Measurements from ENCODE around the gene SLC15A1. TPM values are rescaled to one million over a fixed set of nuclear protein-coding genes. Genes with fewer than 3 reads are reported as not detected.

SLC15A1 gene
- total and polyA plus RNA-seq, 2 experiments from 2014 or later: not detected

- Histone ChIP-seq H3K4me1 (ENCODE audit: low read depth) (no peaks in the 10 kb centered on the region), H3K9me3 (ENCODE audit: low read depth) (no peaks in the 10 kb centered on the region), H3K4me3 (no peak overlapping the region), H3K36me3 (peaks cover 16% of the 10 kb centered on the region), H3K27ac (no peak overlapping the region), H3K27me3 (no peaks in the 10 kb centered on the region)
- DNase-seq (ENCODE audit: low read depth in 1 of 2, low spot score in 1 of 2): no peak
- TF ChIP-seq CTCF (IDR thresholded peaks at IDR 0.05; ENCODE audit: low read depth, low read length): no peak
These were observed 39.8 kb upstream of the SLC15A1 start for GRCh38 chr13:98792321-98792720.

DNA sequence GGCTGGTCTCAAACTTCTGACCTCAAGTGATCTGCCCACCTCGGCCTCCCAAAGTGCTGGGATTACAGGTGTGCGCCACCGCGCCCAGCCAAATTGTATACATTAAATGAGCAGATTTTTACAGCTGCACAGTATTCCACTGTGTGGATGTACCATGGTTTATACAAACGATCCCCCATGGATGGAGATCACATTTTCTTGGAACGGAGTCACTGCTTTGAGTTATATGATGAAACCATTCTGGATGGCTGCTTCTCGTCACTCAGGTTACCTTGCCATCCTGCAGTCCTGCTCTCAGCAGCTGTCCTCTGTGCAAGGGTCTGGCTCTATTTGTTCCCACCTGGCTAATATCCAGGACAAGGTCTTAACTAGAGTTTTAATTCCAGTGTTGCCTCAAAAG lies 39.1 kb upstream of the SLC15A1 start:
- DNase-seq (ENCODE audit: low read depth in 1 of 2, low spot score in 1 of 2): no peak
- Histone ChIP-seq H3K9me3 (ENCODE audit: low read depth) (no peaks in the 10 kb centered on the region), H3K27me3 (no peaks in the 10 kb centered on the region), H3K36me3 (peaks cover 10% of the 10 kb centered on the region), H3K27ac (no peak overlapping the region), H3K4me1 (ENCODE audit: low read depth) (no peaks in the 10 kb centered on the region), H3K4me3 (no peak overlapping the region)
- no peak for TF ChIP-seq CTCF (IDR thresholded peaks at IDR 0.05; ENCODE audit: low read depth, low read length)

- TF ChIP-seq CTCF (IDR thresholded peaks at IDR 0.05; ENCODE audit: low read depth, low read length): no peak
- Histone ChIP-seq H3K27me3 (no peaks in the 10 kb centered on the region), H3K27ac (no peak overlapping the region), H3K9me3 (ENCODE audit: low read depth) (no peaks in the 10 kb centered on the region), H3K4me3 (no peak overlapping the region), H3K4me1 (ENCODE audit: low read depth) (no peaks in the 10 kb centered on the region), H3K36me3 (no peaks in the 10 kb centered on the region)
- DNase-seq (ENCODE audit: low read depth in 1 of 2, low spot score in 1 of 2): no peak
These were observed 35.5 kb upstream of the SLC15A1 start for GRCh38 chr13:98787996-98788395.

DNA sequence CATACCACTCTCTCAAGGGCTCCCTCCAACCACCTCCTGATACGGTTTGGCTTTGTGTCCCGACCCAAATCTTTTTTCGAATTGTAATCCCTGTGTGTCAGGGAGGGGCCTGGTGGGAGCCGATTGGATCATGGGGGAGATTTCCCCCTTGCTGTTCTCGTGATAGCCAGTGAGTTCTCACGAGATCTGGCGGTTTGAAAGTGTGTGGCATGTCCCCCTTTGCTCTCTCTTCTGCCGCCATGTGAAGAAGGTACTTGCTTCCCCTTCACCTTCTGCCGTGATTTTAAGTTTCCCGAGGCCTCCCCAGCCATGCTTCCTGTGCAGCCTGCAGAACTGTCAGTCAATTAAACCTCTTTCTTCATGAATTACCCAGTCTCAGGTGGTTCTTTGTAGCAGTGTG lies 34.7 kb upstream of the SLC15A1 start:
- Histone ChIP-seq H3K27me3 (no peaks in the 10 kb centered on the region), H3K36me3 (no peaks in the 10 kb centered on the region), H3K4me1 (ENCODE audit: low read depth) (no peaks in the 10 kb centered on the region), H3K9me3 (ENCODE audit: low read depth) (no peaks in the 10 kb centered on the region), H3K4me3 (no peak overlapping the region), H3K27ac (no peak overlapping the region)
- DNase-seq (ENCODE audit: low read depth in 1 of 2, low spot score in 1 of 2): no peak
- no peak for TF ChIP-seq CTCF (IDR thresholded peaks at IDR 0.05; ENCODE audit: low read depth, low read length)

DNA sequence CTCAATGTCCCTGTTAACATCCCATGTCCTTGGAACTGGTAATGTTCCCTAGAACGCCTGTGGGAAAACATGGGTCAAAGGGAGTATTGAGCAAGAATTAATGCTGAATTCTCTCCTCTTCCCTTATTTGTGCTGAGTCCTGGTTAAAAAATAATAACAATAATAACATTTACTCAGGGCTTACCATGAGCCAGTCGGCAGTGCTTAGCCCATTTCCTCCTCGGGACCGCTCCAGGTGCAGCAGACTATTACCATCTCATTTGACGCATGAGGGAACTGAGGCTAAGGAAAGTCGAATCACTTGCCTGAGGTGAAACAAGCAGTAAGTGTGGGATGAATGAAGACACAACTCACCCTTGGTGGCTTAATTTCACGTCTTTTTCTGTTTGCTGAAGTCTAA lies 33.6 kb upstream of the SLC15A1 start:
- H3K4me3 ChIP-seq: no peak overlapping the region
- H3K27ac ChIP-seq: no peak overlapping the region
- DNase-seq (ENCODE audit: low read depth in 1 of 2, low spot score in 1 of 2): no peak
- no peak for TF ChIP-seq CTCF (IDR thresholded peaks at IDR 0.05; ENCODE audit: low read depth, low read length)
- H3K27me3 ChIP-seq: no peaks in the 10 kb centered on the region
- H3K36me3 ChIP-seq: no peaks in the 10 kb centered on the region
- H3K9me3 ChIP-seq (ENCODE audit: low read depth): no peaks in the 10 kb centered on the region
- H3K4me1 ChIP-seq (ENCODE audit: low read depth): no peaks in the 10 kb centered on the region

DNA sequence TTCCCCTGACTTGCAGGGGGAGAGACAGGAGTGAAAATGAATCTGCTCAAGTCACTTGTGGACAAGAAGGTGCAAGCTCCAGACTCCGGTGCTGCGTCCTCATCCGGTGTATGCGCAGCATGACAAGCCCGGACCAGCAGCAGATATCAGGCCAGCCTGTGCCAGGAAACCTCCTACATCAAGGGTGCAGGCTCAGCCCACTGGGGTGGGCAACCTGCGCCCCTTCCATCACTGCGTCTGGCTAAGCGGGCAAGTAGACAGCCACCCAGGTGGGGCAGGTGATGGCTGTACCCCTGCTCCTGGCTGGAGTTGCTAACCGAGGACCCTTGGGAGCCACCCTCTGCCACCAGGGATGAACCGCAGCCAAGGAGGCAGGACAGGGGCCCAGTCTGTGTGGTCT lies 32.9 kb upstream of the SLC15A1 start:
- Histone ChIP-seq H3K4me1 (ENCODE audit: low read depth) (no peaks in the 10 kb centered on the region), H3K4me3 (no peak overlapping the region), H3K27me3 (no peaks in the 10 kb centered on the region), H3K36me3 (no peaks in the 10 kb centered on the region), H3K9me3 (ENCODE audit: low read depth) (no peaks in the 10 kb centered on the region), H3K27ac (no peak overlapping the region)
- DNase-seq (ENCODE audit: low read depth in 1 of 2, low spot score in 1 of 2): no peak
- no peak for TF ChIP-seq CTCF (IDR thresholded peaks at IDR 0.05; ENCODE audit: low read depth, low read length)

Data from cardiac muscle cell (in vitro differentiated cells and primary cell).